Measurements from ENCODE around the gene IL1RL2. TPM values are rescaled to one million over a fixed set of nuclear protein-coding genes. Genes with fewer than 3 reads are reported as not detected.

Gene IL1RL2
- total and polyA plus RNA-seq, 2 of the 8 experiments (the other 6 are each of a cell fraction or from before 2014, with no cell fraction given): not detected

- TF ChIP-seq BCL11A (IDR thresholded peaks at IDR 0.05; ENCODE audit: low read depth in 2 of 2, low read length in 2 of 2) (no peak), CTCF (IDR thresholded peaks at IDR 0.05; ENCODE audit: control extremely low read depth in 1 of 3, insufficient read depth in 1 of 3, low read depth in 1 of 3, low read length in 3 of 3) (peak; percentile 94 to 97 (median 97)), TBP (IDR thresholded peaks at IDR 0.05; ENCODE audit: low read depth, low read length) (no peak), TCF12 (IDR thresholded peaks at IDR 0.05; ENCODE audit: low read depth, low read length) (no peak), EP300 (IDR thresholded peaks at IDR 0.05; ENCODE audit: borderline replicate concordance in 1 of 2, low read depth in 2 of 2, low read length in 2 of 2) (0 out of 3 replicates have a peak, but pooled peaks of 1 of the 2 experiments have one; percentile 30), BRCA1 (IDR thresholded peaks at IDR 0.05; ENCODE audit: low read depth, low read length) (no peak), NRF1 (IDR thresholded peaks at IDR 0.05; ENCODE audit: low read depth, low read length) (no peak), JUND (IDR thresholded peaks at IDR 0.05; ENCODE audit: low read length) (no peak), CEBPB (IDR thresholded peaks at IDR 0.05; ENCODE audit: low read depth, low read length) (no peak), POLR2AphosphoS5 (IDR thresholded peaks at IDR 0.05; ENCODE audit: low read depth, low read length) (no peak), SRF (IDR thresholded peaks at IDR 0.05; ENCODE audit: low read depth, low read length) (no peak), TEAD4 (IDR thresholded peaks at IDR 0.05; ENCODE audit: low read depth, low read length) (no peak)
Measured at GRCh38 chr2:102240640-102241370, 54.0 kb downstream of the IL1RL2 start (continued).
